Osteocyte (in vitro differentiated cells): ENCODE data around the gene LRP2BP. TPM values are rescaled to one million over a fixed set of nuclear protein-coding genes. Genes with fewer than 3 reads are reported as not detected.

ENCODE experiments used
- DNase-seq: peaks from one replicate; pipeline ENCODE4 v3.0.0; 2021; ENCODE audit warnings: mixed read lengths; ENCODE audit not compliant: unreplicated experiment; ENCODE audit errors: extremely low spot score
- H3K27ac Mint-ChIP-seq: one replicate; pipeline ENCODE4 v1.8.0; 2021; ENCODE audit warnings: mild to moderate bottlenecking, mixed read lengths; ENCODE audit not compliant: unreplicated experiment
- H3K27me3 Mint-ChIP-seq: one replicate; pipeline ENCODE4 v1.8.0; 2021; ENCODE audit warnings: mixed read lengths; ENCODE audit not compliant: unreplicated experiment
- H3K36me3 Mint-ChIP-seq: one replicate; pipeline ENCODE4 v1.8.0; 2021; ENCODE audit warnings: mixed read lengths; ENCODE audit not compliant: unreplicated experiment
- H3K4me1 Mint-ChIP-seq: one replicate; pipeline ENCODE4 v1.8.0; 2021; ENCODE audit warnings: mixed read lengths; ENCODE audit not compliant: unreplicated experiment
- H3K4me3 Mint-ChIP-seq: one replicate; pipeline ENCODE4 v1.8.0; 2021; ENCODE audit warnings: mild to moderate bottlenecking, moderate library complexity, mixed read lengths; ENCODE audit not compliant: unreplicated experiment
- H3K9me3 Mint-ChIP-seq: one replicate; pipeline ENCODE4 v1.8.0; 2021; ENCODE audit warnings: mixed read lengths; ENCODE audit not compliant: unreplicated experiment
- total RNA-seq: library from RNA; stranded (reverse); gene quantifications from 2 replicates; pipeline ENCODE4 v1.2.1, GENCODE V29; 2021
- TF ChIP-seq, protein P1 (sequence below): fragments of 200-600 bp; sonication (generic); IDR thresholded peaks from 2 replicates; pipeline ENCODE4 v1.5.0; 2021; ENCODE audit warnings: antibody characterized with exemption, mild to moderate bottlenecking, moderate library complexity

Gene LRP2BP
- total RNA-seq, 1 donor from 2014 or later, result 0.59 TPM

DNA sequence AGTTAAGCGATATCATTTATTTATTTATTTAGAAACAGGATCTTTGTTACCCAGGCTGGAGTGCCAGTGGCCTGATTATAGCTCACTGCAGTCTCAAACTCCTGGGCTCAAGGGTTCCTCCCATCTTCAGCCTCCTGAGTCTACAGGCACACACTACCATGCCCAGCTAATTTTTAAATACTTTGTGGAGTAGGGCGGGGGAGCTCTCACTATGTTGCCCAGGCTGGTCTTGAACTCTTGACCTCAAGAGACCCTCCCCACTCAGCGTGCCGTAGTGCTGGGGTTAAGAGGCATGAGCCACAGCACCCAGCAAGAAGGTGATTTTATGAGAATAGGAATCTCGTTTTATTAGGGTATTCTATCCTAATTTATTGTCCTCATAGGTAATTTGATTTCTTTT is 33.9 kb upstream of the LRP2BP start:
- Mint-ChIP-seq H3K27ac (no peak overlapping the region), H3K4me3 (no peak overlapping the region), H3K36me3 (no peaks in the 10 kb centered on the region), H3K9me3 (no peaks in the 10 kb centered on the region), H3K4me1 (peaks cover 6% of the 10 kb centered on the region), H3K27me3 (no peaks in the 10 kb centered on the region)
- no peak for DNase-seq
- TF ChIP-seq, protein P1, sequence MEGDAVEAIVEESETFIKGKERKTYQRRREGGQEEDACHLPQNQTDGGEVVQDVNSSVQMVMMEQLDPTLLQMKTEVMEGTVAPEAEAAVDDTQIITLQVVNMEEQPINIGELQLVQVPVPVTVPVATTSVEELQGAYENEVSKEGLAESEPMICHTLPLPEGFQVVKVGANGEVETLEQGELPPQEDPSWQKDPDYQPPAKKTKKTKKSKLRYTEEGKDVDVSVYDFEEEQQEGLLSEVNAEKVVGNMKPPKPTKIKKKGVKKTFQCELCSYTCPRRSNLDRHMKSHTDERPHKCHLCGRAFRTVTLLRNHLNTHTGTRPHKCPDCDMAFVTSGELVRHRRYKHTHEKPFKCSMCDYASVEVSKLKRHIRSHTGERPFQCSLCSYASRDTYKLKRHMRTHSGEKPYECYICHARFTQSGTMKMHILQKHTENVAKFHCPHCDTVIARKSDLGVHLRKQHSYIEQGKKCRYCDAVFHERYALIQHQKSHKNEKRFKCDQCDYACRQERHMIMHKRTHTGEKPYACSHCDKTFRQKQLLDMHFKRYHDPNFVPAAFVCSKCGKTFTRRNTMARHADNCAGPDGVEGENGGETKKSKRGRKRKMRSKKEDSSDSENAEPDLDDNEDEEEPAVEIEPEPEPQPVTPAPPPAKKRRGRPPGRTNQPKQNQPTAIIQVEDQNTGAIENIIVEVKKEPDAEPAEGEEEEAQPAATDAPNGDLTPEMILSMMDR, result no peak

DNA sequence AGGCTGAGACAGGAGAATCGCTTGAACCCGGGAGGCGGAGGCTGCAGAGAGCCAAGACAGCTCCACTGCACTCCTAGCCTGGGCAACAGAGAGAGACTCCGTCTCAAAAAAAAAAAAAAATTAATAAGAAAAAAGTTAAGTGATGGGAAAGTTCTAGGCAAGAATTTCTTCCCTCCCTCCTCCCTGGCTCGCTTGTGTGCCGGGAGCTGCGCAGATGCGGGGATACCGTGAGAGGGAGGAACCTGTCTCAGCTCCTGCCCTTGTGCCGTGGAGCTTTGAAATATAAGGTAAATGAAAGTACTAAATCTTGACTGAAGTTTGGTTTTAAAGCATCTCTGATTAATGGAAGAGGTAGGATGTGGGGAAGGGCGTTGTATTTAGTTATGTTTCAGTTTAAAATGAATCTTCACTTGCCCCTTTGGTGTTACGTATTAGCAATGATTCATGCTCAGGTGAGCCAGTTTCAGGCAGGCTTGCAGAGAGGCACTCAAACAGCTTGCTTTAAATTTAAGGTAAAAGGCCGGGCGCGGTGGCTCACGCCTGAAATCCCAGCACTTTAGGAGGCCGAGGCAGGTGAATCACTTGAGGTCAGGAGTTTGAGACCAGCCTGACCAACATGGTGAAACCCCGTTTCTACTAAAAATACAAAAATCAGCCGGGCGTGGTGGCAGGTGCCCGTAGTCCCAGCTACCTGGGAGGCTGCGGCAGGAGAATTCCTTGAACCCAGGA is 31.4 kb upstream of the LRP2BP start:
- peak overlapping the region; percentile 100 for H3K27ac Mint-ChIP-seq
- no peak for DNase-seq
- H3K9me3 Mint-ChIP-seq, result no peaks in the 10 kb centered on the region
- H3K4me3 Mint-ChIP-seq, result peak overlapping the region; percentile 28
- no peaks in the 10 kb centered on the region for H3K27me3 Mint-ChIP-seq
- TF ChIP-seq, protein P1, result no peak
- H3K36me3 Mint-ChIP-seq, result peaks cover 3% of the 10 kb centered on the region
- peaks cover 23% of the 10 kb centered on the region for H3K4me1 Mint-ChIP-seq

DNA sequence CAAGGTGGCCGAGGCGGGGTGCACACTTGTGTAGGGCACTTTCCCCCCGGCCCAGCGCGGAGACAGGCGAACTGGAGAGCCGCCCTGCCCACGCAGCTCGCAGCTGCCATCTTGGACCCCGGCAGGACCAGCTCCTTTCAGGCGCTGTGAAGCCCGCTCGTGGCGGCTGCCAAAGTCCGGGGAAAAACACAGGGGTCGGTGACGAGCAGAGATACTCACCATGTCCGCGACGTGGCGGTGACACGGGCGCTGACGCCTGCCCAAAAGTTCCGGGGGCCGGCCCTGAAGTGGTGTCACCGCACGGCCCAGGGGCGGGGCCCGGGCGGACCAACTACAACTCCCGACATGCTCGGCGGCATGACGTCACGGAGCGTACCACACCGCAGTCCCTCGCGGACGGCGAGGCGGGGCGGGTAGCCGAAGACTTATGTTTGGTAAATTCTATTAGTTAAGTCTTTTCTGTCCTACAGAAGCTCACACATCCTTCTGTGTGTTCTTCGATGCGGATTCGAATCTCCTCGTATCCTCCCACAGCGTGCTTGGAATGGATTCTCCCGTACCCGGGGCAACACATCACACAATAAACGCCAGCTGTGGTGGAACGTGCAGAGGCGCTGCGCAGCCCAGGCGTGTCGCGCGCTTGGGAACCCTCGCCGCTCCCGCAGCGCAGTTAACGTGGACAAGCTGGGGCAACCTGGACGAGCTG is 30.1 kb upstream of the LRP2BP start, which contains the start of gene UFSP2:
Gene UFSP2 (minus strand): TSS at position 318 of the 706 bp plus-strand sequence. CDS start 96 bp downstream, at position 222.
- Mint-ChIP-seq H3K27me3 (no peaks in the 10 kb centered on the region), H3K4me3 (peak within 1 kb of the TSS; percentile 87), H3K36me3 (peaks cover 10% of the 10 kb centered on the region), H3K9me3 (no peaks in the 10 kb centered on the region), H3K4me1 (peaks cover 30% of the 10 kb centered on the region), H3K27ac (peak within 1 kb of the TSS; percentile 100)
- TF ChIP-seq, protein P1, result no peak
- peak; percentile 96 for DNase-seq

DNA sequence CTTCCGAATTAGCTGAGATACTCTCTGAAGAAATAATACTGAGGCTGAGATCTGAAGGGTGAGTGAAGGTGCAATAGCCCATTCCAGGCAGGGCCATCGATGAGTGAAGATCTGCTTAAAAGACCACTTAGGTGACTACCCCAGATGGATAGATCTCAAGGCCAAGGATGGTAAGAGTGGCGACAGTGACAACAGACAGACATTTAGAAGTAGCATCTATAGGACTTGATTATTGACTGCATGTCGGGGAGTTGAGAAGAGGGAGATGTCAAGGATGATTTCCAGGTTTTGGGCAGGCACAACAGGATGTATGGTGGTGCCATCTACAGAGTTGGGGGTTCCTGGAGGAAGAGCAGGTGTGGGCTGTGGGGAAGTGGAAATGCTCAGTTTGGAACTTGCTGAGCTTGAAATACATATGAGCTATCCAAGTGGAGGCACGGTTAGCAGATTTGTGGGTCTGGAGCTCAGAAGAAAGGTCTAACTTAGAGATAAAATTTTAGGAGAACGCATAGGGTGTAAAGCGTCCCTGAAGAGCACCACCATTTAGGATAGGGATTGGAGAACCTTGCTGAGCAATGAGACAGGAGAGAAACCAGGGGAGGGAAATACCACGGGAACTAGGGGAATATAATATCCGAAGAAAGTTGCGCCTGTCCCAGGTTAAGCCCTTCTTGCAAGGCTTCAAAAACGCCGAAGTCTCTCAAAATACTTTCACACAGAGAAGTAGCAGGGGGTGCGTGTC is 29.4 kb upstream of the LRP2BP start:
- no peak for DNase-seq
- TF ChIP-seq, protein P1, result no peak
- Mint-ChIP-seq H3K4me3 (peak overlapping the region; percentile 87), H3K4me1 (peaks cover 30% of the 10 kb centered on the region), H3K27me3 (no peaks in the 10 kb centered on the region), H3K27ac (peak overlapping the region; percentile 100), H3K36me3 (peaks cover 10% of the 10 kb centered on the region), H3K9me3 (no peaks in the 10 kb centered on the region)
